HepG2 (cell line): Measurements from ENCODE around the gene AGBL1. TPM values are rescaled to one million over a fixed set of nuclear protein-coding genes. Genes with fewer than 3 reads are reported as not detected.

Experiments
- ATAC-seq: fragments of 200-7000 bp; cut with Tn5 transposase; 3 replicates; pipeline ENCODE4 v1.9.1; 2020; ENCODE audit warnings: mild to moderate bottlenecking, moderate library complexity
- BruUV-seq: library from RNA; stranded (reverse); fragments of 400-500 nt; replicated peaks from 2 replicates; lab custom pipeline; 2021; lab: Mats Ljungman, UMichigan
- CTCF ChIA-PET: fragments of 300-600 bp; formaldehyde crosslinking; extraction: SDS; loops from one replicate; lab custom pipeline; 2021; ENCODE audit warnings: low total read pairs, inconsistent platforms, low intra/inter-chr PET ratio; lab: Yijun Ruan, JAX
- POLR2A ChIA-PET: fragments of 350-600 bp; sonication (Branson Sonifier 250); formaldehyde crosslinking; loops from one replicate; lab custom pipeline; 2020; ENCODE audit warnings: antibody characterized with exemption, inconsistent platforms; lab: Yijun Ruan, JAX
- DNase-seq: peaks from one replicate; pipeline ENCODE4 v3.0.0-alpha.2; 2015; ENCODE audit warnings: low spot score
- FAIRE-seq: peaks from 3 replicates; lab custom pipeline; 2011; peaks lifted over from hg19 to GRCh38; lab: Jason Lieb, UNC
- H2AFZ ChIP-seq: one replicate; pipeline ENCODE4 v1.6.1; 2011; ENCODE audit warnings: low read length, inconsistent platforms
- H3K27ac ChIP-seq: fragments of 300-600 bp; 3 replicates; pipeline ENCODE4 v1.8.0; 2011; ENCODE audit warnings: mixed run types, mild to moderate bottlenecking, mixed read lengths, low read length, inconsistent platforms; ENCODE audit not compliant: insufficient read depth; ENCODE audit errors: extremely low read length
- H3K27me3 ChIP-seq, 2 experiments: fragments of 200-600 bp in 1 of 2; 2 replicates in 1 of 2; 3 replicates in 1 of 2; pipeline versions ENCODE4 v1.6.0 to v1.8.0; 2011; ENCODE audit warnings: low read length in 2 of 2, mild to moderate bottlenecking in 2 of 2, moderate library complexity in 2 of 2, inconsistent platforms in 1 of 2; ENCODE audit not compliant: insufficient read depth in 2 of 2, control insufficient read depth in 1 of 2
- H3K36me3 ChIP-seq, 2 experiments: fragments of 200-600 bp in 1 of 2; replicated peaks in 1 of 2; 2 replicates in 1 of 2; 3 replicates in 1 of 2; pipeline versions ENCODE4 v1.5.1 to v1.8.0; 2011; ENCODE audit warnings: low read length in 2 of 2, inconsistent platforms in 1 of 2; ENCODE audit not compliant: insufficient read depth in 2 of 2, control insufficient read depth in 1 of 2
- H3K4me1 ChIP-seq: 2 replicates; pipeline ENCODE4 v1.5.1; 2012; ENCODE audit warnings: low read length, inconsistent platforms; ENCODE audit not compliant: insufficient read depth
- H3K4me2 ChIP-seq: 2 replicates; pipeline ENCODE4 v1.6.0; 2011; ENCODE audit warnings: low read depth, low read length, inconsistent platforms
- H3K4me3 ChIP-seq, 3 experiments: fragments of 200-600 bp in 1 of 3; sonication (generic), shearing (Covaris generic) in 1 of 3; replicated peaks in 1 of 3; 2 replicates each; pipeline ENCODE4 v1.5.1; 2011 to 2016; ENCODE audit warnings: low read length in 3 of 3, inconsistent platforms in 2 of 3, low read depth in 2 of 3, mild to moderate bottlenecking in 2 of 3, control low read depth in 1 of 3, mixed read lengths in 1 of 3; ENCODE audit not compliant: insufficient read depth in 1 of 3
- H3K79me2 ChIP-seq: one replicate; pipeline ENCODE4 v1.6.1; 2011; ENCODE audit warnings: low read length, inconsistent platforms; ENCODE audit not compliant: insufficient read depth
- H3K9ac ChIP-seq: 2 replicates; pipeline ENCODE4 v1.6.0; 2011; ENCODE audit warnings: mild to moderate bottlenecking, low read depth, low read length, inconsistent platforms; ENCODE audit not compliant: insufficient read depth
- H3K9me3 ChIP-seq: 2 replicates; pipeline ENCODE4 v1.5.1; 2012; ENCODE audit warnings: mild to moderate bottlenecking, low read length
- H4K20me1 ChIP-seq: 2 replicates; pipeline ENCODE4 v1.6.0; 2011; ENCODE audit warnings: inconsistent platforms, mild to moderate bottlenecking, low read length, moderate library complexity; ENCODE audit not compliant: insufficient read depth
- ATAD3A ChIP-seq: sonication (generic); formaldehyde crosslinking; IDR thresholded peaks from 2 replicates; pipeline ENCODE4 v1.4.0; 2020; ENCODE audit warnings: missing genetic modification reagents
- EEA1 ChIP-seq: sonication (generic); formaldehyde crosslinking; IDR thresholded peaks from 2 replicates; pipeline ENCODE4 v1.5.1; 2020; ENCODE audit warnings: mild to moderate bottlenecking, missing genetic modification reagents, borderline replicate concordance
- MEIS1 ChIP-seq: sonication (generic); formaldehyde crosslinking; IDR thresholded peaks from 2 replicates; pipeline ENCODE4 v1.9.0; 2021; ENCODE audit warnings: mild to moderate bottlenecking, missing genetic modification reagents, moderate library complexity, borderline replicate concordance
- SNRNP70 ChIP-seq: fragments of 200-400 bp; formaldehyde crosslinking; IDR thresholded peaks from 2 replicates; pipeline ENCODE4 v1.6.1; 2017; ENCODE audit warnings: mild to moderate bottlenecking, low read depth, low read length, moderate library complexity
- ZFP91 ChIP-seq: sonication (generic); formaldehyde crosslinking; IDR thresholded peaks from 2 replicates; pipeline ENCODE4 v1.9.0; 2022; ENCODE audit warnings: missing genetic modification reagents, mild to moderate bottlenecking, borderline replicate concordance
- WGBS: methylation state at CpG from one replicate; pipeline ENCODE4 v1.1.6; 2017; ENCODE audit warnings: low lambda C conversion rate; 5-methylcytosine and 5-hydroxymethylcytosine counted together
- in situ Hi-C: cut with HindIII; loops from 2 replicates; pipeline ENCODE4 v1.10.0; 2017; ENCODE audit warnings: low pct_unique_long_range_greater_than_20kb; ENCODE audit not compliant: extremely low pct_ligation_motif_present
- intact Hi-C: fragments of 100-400 bp; cut with micrococcal nuclease; formaldehyde crosslinking; loops from one replicate; pipeline ENCODE4 v1.10.0; 2022; ENCODE audit not compliant: unreplicated experiment
- polyA plus RNA-seq, 8 experiments: library from polyadenylated mRNA; depleted of rRNA in 3 of 8; stranded (reverse) in 7 of 8; unstranded in 1 of 8; fragments of >200 nt; fragmentation: Illumina TruSeq in 4 of 8; extraction: Trizol in 4 of 8; gene quantifications; 2 replicates each; pipeline versions ENCODE4 v1.2.1 to v1.2.3, GENCODE V29; 2011 to 2016; ENCODE audit warnings: low read depth in 4 of 8, missing spikeins in 1 of 8, mixed read lengths in 1 of 8; ENCODE audit not compliant: insufficient read depth in 1 of 8
- total RNA-seq, 5 experiments: library from RNA; depleted of rRNA; stranded (reverse); fragments of >200 nt; fragmentation: Illumina TruSeq; extraction: Trizol; gene quantifications; 2 replicates each; pipeline ENCODE4 v1.2.3, GENCODE V29; 2016; ENCODE audit warnings: low read depth in 1 of 5
- TF ChIP-seq, protein P1 (sequence below): sonication (generic); formaldehyde crosslinking; conservative IDR thresholded peaks from 2 replicates; pipeline ENCODE4 v1.8.0; 2022; ENCODE audit warnings: missing genetic modification reagents
- TF ChIP-seq, protein P2 (sequence below): sonication (generic); formaldehyde crosslinking; IDR thresholded peaks from 2 replicates; pipeline ENCODE4 v1.5.1; 2020; ENCODE audit warnings: mild to moderate bottlenecking, missing genetic modification reagents
- TF ChIP-seq, protein P3 (sequence below): sonication (generic); formaldehyde crosslinking; IDR thresholded peaks from 2 replicates; pipeline ENCODE4 v1.4.0; 2020; ENCODE audit warnings: missing genetic modification reagents

AGBL1 gene
- total and polyA plus RNA-seq, 2 of the 13 experiments (the other 11 are each of a cell fraction or from before 2014, with no cell fraction given): 0.01 TPM; not detected in 1

- ChIA-PET CTCF (no interaction called here), POLR2A (interaction anchor here (0.6 kb wide), 1 partner anchor 444 kb away, joined by 3 read pairs; no protein-coding TSS in a partner anchor)
- no peak overlapping the region for H3K9ac ChIP-seq
- H3K36me3 ChIP-seq: no peaks in the 10 kb centered on the region
- BruUV-seq: no TSS peak
- no peaks in the 10 kb centered on the region for H3K79me2 ChIP-seq
- no peak overlapping the region for H3K4me3 ChIP-seq
- H3K4me2 ChIP-seq: no peak overlapping the region
- ATAC-seq (no peak), DNase-seq (no peak), FAIRE-seq (no peak)
- no peaks in the 10 kb centered on the region for H4K20me1 ChIP-seq
- no peaks in the 10 kb centered on the region for H3K4me1 ChIP-seq
- WGBS: 5% methylated on average over 4 of the region's 4 CpGs
- no peaks in the 10 kb centered on the region for H3K27me3 ChIP-seq
- no peak for TF ChIP-seq MEIS1 (CRISPR knock-in tag)
- TF ChIP-seq, protein P1, sequence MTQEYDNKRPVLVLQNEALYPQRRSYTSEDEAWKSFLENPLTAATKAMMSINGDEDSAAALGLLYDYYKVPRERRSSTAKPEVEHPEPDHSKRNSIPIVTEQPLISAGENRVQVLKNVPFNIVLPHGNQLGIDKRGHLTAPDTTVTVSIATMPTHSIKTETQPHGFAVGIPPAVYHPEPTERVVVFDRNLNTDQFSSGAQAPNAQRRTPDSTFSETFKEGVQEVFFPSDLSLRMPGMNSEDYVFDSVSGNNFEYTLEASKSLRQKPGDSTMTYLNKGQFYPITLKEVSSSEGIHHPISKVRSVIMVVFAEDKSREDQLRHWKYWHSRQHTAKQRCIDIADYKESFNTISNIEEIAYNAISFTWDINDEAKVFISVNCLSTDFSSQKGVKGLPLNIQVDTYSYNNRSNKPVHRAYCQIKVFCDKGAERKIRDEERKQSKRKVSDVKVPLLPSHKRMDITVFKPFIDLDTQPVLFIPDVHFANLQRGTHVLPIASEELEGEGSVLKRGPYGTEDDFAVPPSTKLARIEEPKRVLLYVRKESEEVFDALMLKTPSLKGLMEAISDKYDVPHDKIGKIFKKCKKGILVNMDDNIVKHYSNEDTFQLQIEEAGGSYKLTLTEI: no peak
- H3K9me3 ChIP-seq: peaks cover 55% of the 10 kb centered on the region
- in situ Hi-C loops: no loop called here
- H3K27ac ChIP-seq: no peak overlapping the region
- H2AFZ ChIP-seq: no peak overlapping the region
- intact Hi-C loops: no loop called here
Observed at GRCh38 chr15:86876387-86876944, 796.8 kb downstream of the AGBL1 start.

GRCh38 chr15:86877171-86877631 is 797.5 kb downstream of the AGBL1 start:
- intact Hi-C loops: no loop called here
- ATAC-seq: no peak
- in situ Hi-C loops: no loop called here
- TF ChIP-seq ZFP91 (CRISPR knock-in tag) (no peak), ATAD3A (CRISPR knock-in tag) (no peak), SNRNP70 (no peak), EEA1 (CRISPR knock-in tag) (no peak)
- TF ChIP-seq, protein P2, sequence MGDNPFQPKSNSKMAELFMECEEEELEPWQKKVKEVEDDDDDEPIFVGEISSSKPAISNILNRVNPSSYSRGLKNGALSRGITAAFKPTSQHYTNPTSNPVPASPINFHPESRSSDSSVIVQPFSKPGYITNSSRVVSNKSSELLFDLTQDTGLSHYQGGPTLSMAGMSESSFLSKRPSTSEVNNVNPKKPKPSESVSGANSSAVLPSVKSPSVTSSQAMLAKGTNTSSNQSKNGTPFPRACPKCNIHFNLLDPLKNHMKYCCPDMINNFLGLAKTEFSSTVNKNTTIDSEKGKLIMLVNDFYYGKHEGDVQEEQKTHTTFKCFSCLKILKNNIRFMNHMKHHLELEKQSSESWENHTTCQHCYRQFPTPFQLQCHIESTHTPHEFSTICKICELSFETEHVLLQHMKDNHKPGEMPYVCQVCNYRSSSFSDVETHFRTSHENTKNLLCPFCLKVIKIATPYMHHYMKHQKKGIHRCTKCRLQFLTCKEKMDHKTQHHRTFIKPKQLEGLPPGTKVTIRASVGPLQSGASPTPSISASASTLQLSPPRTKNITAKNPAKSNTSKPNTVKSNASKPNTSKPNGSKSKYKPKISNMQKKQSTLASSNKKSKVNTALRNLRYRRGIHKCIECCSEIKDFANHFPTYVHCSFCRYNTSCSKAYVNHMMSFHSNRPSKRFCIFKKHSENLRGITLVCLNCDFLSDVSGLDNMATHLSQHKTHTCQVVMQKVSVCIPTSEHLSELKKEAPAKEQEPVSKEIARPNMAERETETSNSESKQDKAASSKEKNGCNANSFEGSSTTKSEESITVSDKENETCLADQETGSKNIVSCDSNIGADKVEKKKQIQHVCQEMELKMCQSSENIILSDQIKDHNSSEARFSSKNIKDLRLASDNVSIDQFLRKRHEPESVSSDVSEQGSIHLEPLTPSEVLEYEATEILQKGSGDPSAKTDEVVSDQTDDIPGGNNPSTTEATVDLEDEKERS (CRISPR knock-in tag): no peak
- TF ChIP-seq, protein P3, sequence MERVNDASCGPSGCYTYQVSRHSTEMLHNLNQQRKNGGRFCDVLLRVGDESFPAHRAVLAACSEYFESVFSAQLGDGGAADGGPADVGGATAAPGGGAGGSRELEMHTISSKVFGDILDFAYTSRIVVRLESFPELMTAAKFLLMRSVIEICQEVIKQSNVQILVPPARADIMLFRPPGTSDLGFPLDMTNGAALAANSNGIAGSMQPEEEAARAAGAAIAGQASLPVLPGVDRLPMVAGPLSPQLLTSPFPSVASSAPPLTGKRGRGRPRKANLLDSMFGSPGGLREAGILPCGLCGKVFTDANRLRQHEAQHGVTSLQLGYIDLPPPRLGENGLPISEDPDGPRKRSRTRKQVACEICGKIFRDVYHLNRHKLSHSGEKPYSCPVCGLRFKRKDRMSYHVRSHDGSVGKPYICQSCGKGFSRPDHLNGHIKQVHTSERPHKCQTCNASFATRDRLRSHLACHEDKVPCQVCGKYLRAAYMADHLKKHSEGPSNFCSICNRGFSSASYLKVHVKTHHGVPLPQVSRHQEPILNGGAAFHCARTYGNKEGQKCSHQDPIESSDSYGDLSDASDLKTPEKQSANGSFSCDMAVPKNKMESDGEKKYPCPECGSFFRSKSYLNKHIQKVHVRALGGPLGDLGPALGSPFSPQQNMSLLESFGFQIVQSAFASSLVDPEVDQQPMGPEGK (CRISPR knock-in tag): no peak

More at GRCh38 chr15:86877171-86877631, 797.5 kb downstream of the AGBL1 start:
- Histone ChIP-seq H3K9ac (no peak overlapping the region), H4K20me1 (no peaks in the 10 kb centered on the region), H3K4me3 (no peak overlapping the region), H3K9me3 (peaks cover 59% of the 10 kb centered on the region), H3K79me2 (no peaks in the 10 kb centered on the region), H3K4me1 (no peaks in the 10 kb centered on the region), H3K36me3 (no peaks in the 10 kb centered on the region), H3K4me2 (no peak overlapping the region), H3K27ac (no peak overlapping the region), H2AFZ (no peak overlapping the region), H3K27me3 (no peaks in the 10 kb centered on the region)
- no TSS peak for BruUV-seq
- WGBS: 6% methylated on average over 2 of the region's 2 CpGs
- FAIRE-seq: no peak
- POLR2A ChIA-PET: no interaction called here
- CTCF ChIA-PET: no interaction called here
- no peak for DNase-seq
